ENCODE results near the gene AGXT2. TPM values are rescaled to one million over a fixed set of nuclear protein-coding genes. Genes with fewer than 3 reads are reported as not detected.
"Not testable (repeated sequence)": the region's sequence is repeated elsewhere in the genome, so short reads cannot be mapped to it uniquely, and the experiment has no call there.

Gene AGXT2
- total RNA-seq, 4 donors from 2014 or later = not detected

GRCh38 chr5:35038891-35039290 is 8.9 kb downstream of the AGXT2 start:
- H3K27ac ChIP-seq = no peak overlapping the region
- peaks cover 0 to 25% (median 0%) of the 10 kb centered on the region in 4 donors for H3K27me3 ChIP-seq
- no peak overlapping the region for H3K4me3 ChIP-seq
- H3K9me3 ChIP-seq = no peaks in the 10 kb centered on the region
- no peaks in the 10 kb centered on the region for H3K36me3 ChIP-seq
- no peaks in the 10 kb centered on the region for H3K4me1 ChIP-seq
- TF ChIP-seq CTCF (IDR thresholded peaks at IDR 0.05) = no peak
- TF ChIP-seq POLR2A (IDR thresholded peaks at IDR 0.05) = no peak
- 56 to 67% methylated on average over 2 of the region's 2 CpGs for WGBS, 2 donors
- no peak for DNase-seq
- intact Hi-C loops (cut with DNase I) = no loop called here

GRCh38 chr5:35036536-35036935 is 11.2 kb downstream of the AGXT2 start:
- no peak for TF ChIP-seq CTCF (IDR thresholded peaks at IDR 0.05)
- no peak for TF ChIP-seq POLR2A (IDR thresholded peaks at IDR 0.05)
- no peaks in the 10 kb centered on the region for H3K4me1 ChIP-seq
- H3K27me3 ChIP-seq = peaks cover 0 to 15% (median 0%) of the 10 kb centered on the region in 4 donors
- no peak overlapping the region for H3K4me3 ChIP-seq
- WGBS, 2 donors = 62 to 74% methylated on average over 3 to 4 of the region's 4 CpGs
- intact Hi-C loops (cut with DNase I) = no loop called here
- H3K9me3 ChIP-seq = no peaks in the 10 kb centered on the region
- no peak overlapping the region for H3K27ac ChIP-seq
- H3K36me3 ChIP-seq = no peaks in the 10 kb centered on the region
- no peak for DNase-seq

GRCh38 chr5:35035929-35036328 is 11.8 kb downstream of the AGXT2 start:
- H3K27me3 ChIP-seq = peaks cover 0 to 12% (median 0%) of the 10 kb centered on the region in 4 donors
- 49 to 80% methylated on average over 4 of the region's 4 CpGs for WGBS, 2 donors
- H3K27ac ChIP-seq; H3K36me3 ChIP-seq; DNase-seq; intact Hi-C loops (cut with DNase I); H3K9me3 ChIP-seq; H3K4me1 ChIP-seq; H3K4me3 ChIP-seq: not testable (repeated sequence)

GRCh38 chr5:35035271-35035670 is 12.5 kb downstream of the AGXT2 start:
- Histone ChIP-seq H3K4me3 (no peak overlapping the region), H3K27me3 (peaks cover 0 to 12% (median 0%) of the 10 kb centered on the region in 4 donors), H3K36me3 (no peaks in the 10 kb centered on the region), H3K27ac (no peak overlapping the region), H3K4me1 (no peaks in the 10 kb centered on the region), H3K9me3 (no peaks in the 10 kb centered on the region)
- TF ChIP-seq CTCF (IDR thresholded peaks at IDR 0.05) = no peak
- DNase-seq = no peak
- 78% methylated on average over 2 to 3 of the region's 3 CpGs for WGBS, 2 donors
- intact Hi-C loops (cut with DNase I) = no loop called here

GRCh38 chr5:35032356-35032755 is 15.4 kb downstream of the AGXT2 start:
- 62 to 70% methylated on average over 6 of the region's 6 CpGs for WGBS, 2 donors
- H3K36me3 ChIP-seq = no peaks in the 10 kb centered on the region
- DNase-seq = no peak
- H3K4me3 ChIP-seq = no peak overlapping the region
- no peaks in the 10 kb centered on the region for H3K9me3 ChIP-seq
- no peak overlapping the region for H3K27ac ChIP-seq
- H3K4me1 ChIP-seq = no peaks in the 10 kb centered on the region
- intact Hi-C loops (cut with DNase I) = no loop called here
- peaks cover 0 to 5% (median 0%) of the 10 kb centered on the region in 4 donors for H3K27me3 ChIP-seq
- TF ChIP-seq POLR2A (IDR thresholded peaks at IDR 0.05) (no peak), CTCF (IDR thresholded peaks at IDR 0.05) (no peak)

GRCh38 chr5:35031276-35031675 is 16.5 kb downstream of the AGXT2 start:
- Histone ChIP-seq H3K4me1 (no peaks in the 10 kb centered on the region), H3K36me3 (no peaks in the 10 kb centered on the region), H3K4me3 (no peak overlapping the region), H3K27me3 (peaks cover 0 to 5% (median 0%) of the 10 kb centered on the region in 4 donors), H3K27ac (no peak overlapping the region), H3K9me3 (no peaks in the 10 kb centered on the region)
- WGBS, 2 donors = 53 to 71% methylated on average over 5 of the region's 5 CpGs
- no peak for TF ChIP-seq POLR2A (IDR thresholded peaks at IDR 0.05)
- TF ChIP-seq CTCF (IDR thresholded peaks at IDR 0.05) = no peak
- intact Hi-C loops (cut with DNase I) = no loop called here
- DNase-seq = no peak

All from esophagus squamous epithelium (tissue), 5 donors.